ENCODE results near the gene PDE7B. TPM values are rescaled to one million over a fixed set of nuclear protein-coding genes. Genes with fewer than 3 reads are reported as not detected.

PDE7B gene
- total and polyA plus RNA-seq, 8 donors = 1.3 to 4.7 (median 3.6) TPM

DNA sequence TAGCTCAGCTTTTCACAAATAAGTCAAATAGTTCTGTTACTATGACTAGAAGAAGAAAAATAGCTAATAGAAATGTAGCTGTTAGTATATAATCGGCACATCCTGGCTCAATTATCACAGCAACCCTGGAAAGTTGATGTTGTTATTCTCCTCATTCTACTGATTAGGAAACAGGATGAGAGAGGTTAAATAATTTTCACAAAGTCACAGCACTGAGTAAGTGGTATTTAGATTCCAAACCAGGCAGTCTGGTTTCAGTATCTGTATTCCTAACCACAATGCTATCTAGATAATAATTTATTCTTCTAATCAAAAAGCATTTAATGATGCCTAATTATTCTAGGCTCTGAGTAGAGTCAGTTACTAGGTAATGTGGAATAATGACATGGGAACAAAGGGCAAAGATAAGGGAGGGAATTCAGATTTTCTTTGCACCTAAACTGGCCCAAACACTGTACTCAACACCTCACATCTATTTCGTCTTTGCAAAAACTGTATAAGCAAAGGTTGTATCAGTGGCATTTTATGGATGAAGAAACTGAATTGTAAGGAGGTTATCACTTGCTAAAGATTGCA lies 51.3 kb downstream of the PDE7B start:
- intact Hi-C loops (cut with DNase I) = no loop called here
- no peak for TF ChIP-seq CTCF (IDR thresholded peaks at IDR 0.05)
- H3K27ac ChIP-seq = no peak overlapping the region

GRCh38 chr6:135904666-135905065 lies 53.2 kb downstream of the PDE7B start:
- H3K36me3 ChIP-seq = no peaks in the 10 kb centered on the region
- intact Hi-C loops (cut with DNase I) = no loop called here
- H3K27me3 ChIP-seq = no peaks in the 10 kb centered on the region
- H3K9me3 ChIP-seq = no peaks in the 10 kb centered on the region
- peaks cover 0 to 7% of the 10 kb centered on the region in 2 donors for H3K4me1 ChIP-seq
- DNase-seq (no peak), ATAC-seq (no peak)
- TF ChIP-seq CTCF (IDR thresholded peaks at IDR 0.05) = no peak
- no peak overlapping the region for H3K27ac ChIP-seq
- H3K4me3 ChIP-seq = no peak overlapping the region

More for the DNA sequence above, 51.3 kb downstream of the PDE7B start:
- Histone ChIP-seq H3K9me3 (no peaks in the 10 kb centered on the region), H3K4me1 (peaks cover 0 to 7% of the 10 kb centered on the region in 2 donors), H3K4me3 (no peak overlapping the region), H3K36me3 (no peaks in the 10 kb centered on the region), H3K27me3 (no peaks in the 10 kb centered on the region)
- ATAC-seq (peak; percentile 33), DNase-seq (no peak)

DNA sequence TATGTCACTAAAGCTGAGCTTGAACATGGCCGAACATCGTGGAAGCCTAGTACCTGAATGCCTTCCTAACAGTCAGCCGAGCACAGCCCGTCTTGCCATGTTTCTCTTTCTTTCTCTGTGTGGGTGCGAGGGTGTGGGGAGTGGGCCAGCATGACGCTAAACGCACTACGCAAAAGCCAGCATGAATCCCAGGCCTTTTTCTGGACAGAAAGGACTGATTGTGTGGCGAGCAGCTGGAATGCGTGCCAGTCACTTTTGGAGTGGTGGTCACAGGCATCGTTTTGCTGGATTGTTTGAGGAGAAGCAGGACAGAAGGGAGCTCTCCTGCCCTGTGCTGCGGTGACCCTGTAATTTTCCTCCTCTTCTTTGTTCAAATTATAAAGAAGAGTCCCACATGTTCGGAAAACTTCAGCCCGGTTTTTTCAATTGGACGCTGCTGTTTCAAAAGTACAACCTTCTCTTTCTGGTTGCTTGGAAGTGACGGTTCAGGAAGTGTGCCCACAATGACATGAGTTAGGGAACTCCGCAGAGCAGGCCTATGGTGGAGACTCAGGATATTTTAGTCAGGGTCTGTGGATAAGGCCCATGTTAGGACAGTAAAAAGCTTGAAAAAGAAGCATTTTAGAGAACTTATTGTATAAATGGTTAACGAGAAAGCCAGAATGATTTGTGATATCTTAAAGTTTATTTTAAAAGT lies 54.3 kb downstream of the PDE7B start:
- DNase-seq (peak in 1 of 4 donors; percentile 26), ATAC-seq (no peak)
- Histone ChIP-seq H3K9me3 (no peaks in the 10 kb centered on the region), H3K4me1 (peaks cover 0 to 7% of the 10 kb centered on the region in 2 donors), H3K36me3 (no peaks in the 10 kb centered on the region), H3K4me3 (no peak overlapping the region), H3K27me3 (no peaks in the 10 kb centered on the region), H3K27ac (no peak overlapping the region)
- intact Hi-C loops (cut with DNase I) = no loop called here
- no peak for TF ChIP-seq CTCF (IDR thresholded peaks at IDR 0.05)

GRCh38 chr6:135906542-135906941 lies 55.0 kb downstream of the PDE7B start:
- H3K4me1 ChIP-seq = peaks cover 0 to 7% of the 10 kb centered on the region in 2 donors
- H3K4me3 ChIP-seq = no peak overlapping the region
- TF ChIP-seq CTCF (IDR thresholded peaks at IDR 0.05) = no peak
- ATAC-seq = no peak
- H3K9me3 ChIP-seq = no peaks in the 10 kb centered on the region
- DNase-seq = no peak
- intact Hi-C loops (cut with DNase I) = no loop called here
- H3K27ac ChIP-seq = no peak overlapping the region
- H3K27me3 ChIP-seq = no peaks in the 10 kb centered on the region
- no peaks in the 10 kb centered on the region for H3K36me3 ChIP-seq

- H3K4me1 ChIP-seq = peaks cover 0 to 7% of the 10 kb centered on the region in 2 donors
- no peaks in the 10 kb centered on the region for H3K36me3 ChIP-seq
- intact Hi-C loops (cut with DNase I) = no loop called here
- H3K9me3 ChIP-seq = no peaks in the 10 kb centered on the region
- no peak for DNase-seq
- no peak overlapping the region for H3K4me3 ChIP-seq
- no peaks in the 10 kb centered on the region for H3K27me3 ChIP-seq
- no peak for ATAC-seq
- TF ChIP-seq CTCF (IDR thresholded peaks at IDR 0.05) = no peak
- no peak overlapping the region for H3K27ac ChIP-seq
Observed at GRCh38 chr6:135906972-135907465, 55.5 kb downstream of the PDE7B start.
